WERI-Rb-1 (cell line): ENCODE results near the gene PRG3.
A peak's percentile ranks its signal among the peaks of the same experiment; 100 is the strongest.

Experiments used
- DNase-seq: peaks from one replicate; pipeline ENCODE4 v3.0.0-alpha.2; 2020
- H3K27ac ChIP-seq: fragments of 250-450 bp; sonication (Bioruptor Pico); 2 replicates; pipeline ENCODE4 v1.5.1; 2020; ENCODE audit warnings: mild to moderate bottlenecking, moderate library complexity
- H3K27me3 ChIP-seq: fragments of 250-450 bp; sonication (Bioruptor Pico); 2 replicates; pipeline ENCODE4 v1.5.1; 2021; ENCODE audit warnings: mild to moderate bottlenecking, low read depth, moderate library complexity; ENCODE audit not compliant: insufficient read depth, severe bottlenecking
- H3K36me3 ChIP-seq: fragments of 250-450 bp; sonication (Bioruptor Pico); 2 replicates; pipeline ENCODE4 v1.5.1; 2020; ENCODE audit warnings: mild to moderate bottlenecking, moderate library complexity
- H3K4me3 ChIP-seq: 2 replicates; pipeline ENCODE4 v1.5.1; 2011; ENCODE audit warnings: low read depth, mild to moderate bottlenecking, control low read depth, low read length
- H3K9me3 ChIP-seq: fragments of 250-450 bp; sonication (Bioruptor Pico); 2 replicates; pipeline ENCODE4 v1.5.1; 2021; ENCODE audit warnings: mild to moderate bottlenecking, moderate library complexity; ENCODE audit not compliant: severe bottlenecking
- TF ChIP-seq, protein P1 (sequence below): IDR thresholded peaks from 2 replicates; pipeline ENCODE4 v1.5.1; 2011; ENCODE audit warnings: low read depth, mild to moderate bottlenecking, control low read depth, inconsistent platforms, low read length

PRG3 gene

GRCh38 chr11:57356268-57356667 lies 24.7 kb downstream of the PRG3 start:
- H3K27ac ChIP-seq: no peak overlapping the region
- no peaks in the 10 kb centered on the region for H3K36me3 ChIP-seq
- TF ChIP-seq, protein P1, sequence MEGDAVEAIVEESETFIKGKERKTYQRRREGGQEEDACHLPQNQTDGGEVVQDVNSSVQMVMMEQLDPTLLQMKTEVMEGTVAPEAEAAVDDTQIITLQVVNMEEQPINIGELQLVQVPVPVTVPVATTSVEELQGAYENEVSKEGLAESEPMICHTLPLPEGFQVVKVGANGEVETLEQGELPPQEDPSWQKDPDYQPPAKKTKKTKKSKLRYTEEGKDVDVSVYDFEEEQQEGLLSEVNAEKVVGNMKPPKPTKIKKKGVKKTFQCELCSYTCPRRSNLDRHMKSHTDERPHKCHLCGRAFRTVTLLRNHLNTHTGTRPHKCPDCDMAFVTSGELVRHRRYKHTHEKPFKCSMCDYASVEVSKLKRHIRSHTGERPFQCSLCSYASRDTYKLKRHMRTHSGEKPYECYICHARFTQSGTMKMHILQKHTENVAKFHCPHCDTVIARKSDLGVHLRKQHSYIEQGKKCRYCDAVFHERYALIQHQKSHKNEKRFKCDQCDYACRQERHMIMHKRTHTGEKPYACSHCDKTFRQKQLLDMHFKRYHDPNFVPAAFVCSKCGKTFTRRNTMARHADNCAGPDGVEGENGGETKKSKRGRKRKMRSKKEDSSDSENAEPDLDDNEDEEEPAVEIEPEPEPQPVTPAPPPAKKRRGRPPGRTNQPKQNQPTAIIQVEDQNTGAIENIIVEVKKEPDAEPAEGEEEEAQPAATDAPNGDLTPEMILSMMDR: no peak
- no peaks in the 10 kb centered on the region for H3K9me3 ChIP-seq
- no peak overlapping the region for H3K4me3 ChIP-seq
- DNase-seq: no peak
- H3K27me3 ChIP-seq: peaks cover 15% of the 10 kb centered on the region

GRCh38 chr11:57354699-57355098 lies 26.3 kb downstream of the PRG3 start:
- Histone ChIP-seq H3K36me3 (no peaks in the 10 kb centered on the region), H3K27ac (no peak overlapping the region), H3K4me3 (no peak overlapping the region), H3K27me3 (peaks cover 10% of the 10 kb centered on the region), H3K9me3 (no peaks in the 10 kb centered on the region)
- TF ChIP-seq, protein P1: no peak
- no peak for DNase-seq

DNA sequence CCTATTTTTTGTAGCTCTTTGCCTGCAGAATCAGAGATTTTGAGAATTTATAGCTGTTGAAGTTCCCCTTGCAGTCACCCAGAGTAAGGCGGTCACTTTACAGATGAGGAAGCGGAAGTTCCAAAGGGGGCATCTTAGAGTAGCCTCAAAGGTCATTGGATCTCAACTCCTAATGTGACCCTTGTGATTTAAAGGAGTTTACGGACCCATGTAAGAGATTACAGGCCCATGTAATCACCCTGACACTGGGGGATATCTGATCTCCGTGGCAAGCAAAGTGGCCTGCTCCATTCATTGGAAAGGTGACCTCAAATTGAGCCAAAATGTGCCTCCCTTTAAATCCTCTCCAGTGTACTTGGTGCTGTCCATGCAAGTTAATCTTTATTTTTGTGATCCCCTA lies 27.1 kb downstream of the PRG3 start:
- DNase-seq: no peak
- Histone ChIP-seq H3K4me3 (no peak overlapping the region), H3K27me3 (peaks cover 4% of the 10 kb centered on the region), H3K36me3 (no peaks in the 10 kb centered on the region), H3K9me3 (no peaks in the 10 kb centered on the region), H3K27ac (no peak overlapping the region)
- TF ChIP-seq, protein P1: no peak

DNA sequence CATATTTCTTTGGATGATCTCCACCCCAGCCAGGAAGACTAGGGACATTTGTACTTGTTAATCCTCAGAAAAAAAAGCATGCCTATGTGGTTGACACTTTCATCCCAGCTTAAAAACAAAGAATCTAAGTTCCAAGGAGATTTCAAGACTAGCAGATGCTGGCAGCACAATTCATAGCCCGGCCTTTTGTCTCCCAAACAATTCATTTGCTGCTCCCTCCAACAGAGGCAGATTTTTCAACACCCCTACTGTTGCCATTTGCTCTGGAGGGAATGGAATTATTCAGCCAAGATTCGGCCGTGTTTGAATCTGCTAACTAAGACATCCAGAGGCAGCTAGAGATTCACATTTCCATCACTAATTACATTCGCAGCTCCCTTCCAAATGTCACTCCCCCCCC lies 27.5 kb downstream of the PRG3 start:
- Histone ChIP-seq H3K4me3 (no peak overlapping the region), H3K36me3 (no peaks in the 10 kb centered on the region), H3K9me3 (no peaks in the 10 kb centered on the region), H3K27me3 (peaks cover under 1% of the 10 kb centered on the region), H3K27ac (no peak overlapping the region)
- TF ChIP-seq, protein P1: no peak
- no peak for DNase-seq

DNA sequence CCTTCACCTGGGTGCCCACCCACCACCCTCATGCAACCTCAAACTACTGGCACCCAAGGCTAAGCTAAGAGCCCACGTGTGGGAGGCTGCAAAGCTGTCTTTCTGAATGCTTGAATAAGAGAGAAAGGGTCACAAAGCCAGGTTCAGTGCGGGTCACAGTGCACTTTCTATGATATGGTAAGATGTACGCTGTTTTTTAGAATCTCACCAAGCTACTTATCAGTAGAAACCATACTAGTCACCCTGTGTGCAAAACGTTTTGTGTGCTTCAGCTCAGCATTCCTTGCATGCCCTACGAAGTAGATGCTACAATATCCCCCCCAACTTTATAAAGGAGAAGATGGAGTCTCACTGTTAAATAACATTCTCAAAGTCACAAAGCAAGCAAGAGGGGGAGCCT lies 27.9 kb downstream of the PRG3 start:
- Histone ChIP-seq H3K4me3 (no peak overlapping the region), H3K27me3 (no peaks in the 10 kb centered on the region), H3K9me3 (no peaks in the 10 kb centered on the region), H3K36me3 (no peaks in the 10 kb centered on the region), H3K27ac (no peak overlapping the region)
- TF ChIP-seq, protein P1: no peak
- DNase-seq: no peak

DNA sequence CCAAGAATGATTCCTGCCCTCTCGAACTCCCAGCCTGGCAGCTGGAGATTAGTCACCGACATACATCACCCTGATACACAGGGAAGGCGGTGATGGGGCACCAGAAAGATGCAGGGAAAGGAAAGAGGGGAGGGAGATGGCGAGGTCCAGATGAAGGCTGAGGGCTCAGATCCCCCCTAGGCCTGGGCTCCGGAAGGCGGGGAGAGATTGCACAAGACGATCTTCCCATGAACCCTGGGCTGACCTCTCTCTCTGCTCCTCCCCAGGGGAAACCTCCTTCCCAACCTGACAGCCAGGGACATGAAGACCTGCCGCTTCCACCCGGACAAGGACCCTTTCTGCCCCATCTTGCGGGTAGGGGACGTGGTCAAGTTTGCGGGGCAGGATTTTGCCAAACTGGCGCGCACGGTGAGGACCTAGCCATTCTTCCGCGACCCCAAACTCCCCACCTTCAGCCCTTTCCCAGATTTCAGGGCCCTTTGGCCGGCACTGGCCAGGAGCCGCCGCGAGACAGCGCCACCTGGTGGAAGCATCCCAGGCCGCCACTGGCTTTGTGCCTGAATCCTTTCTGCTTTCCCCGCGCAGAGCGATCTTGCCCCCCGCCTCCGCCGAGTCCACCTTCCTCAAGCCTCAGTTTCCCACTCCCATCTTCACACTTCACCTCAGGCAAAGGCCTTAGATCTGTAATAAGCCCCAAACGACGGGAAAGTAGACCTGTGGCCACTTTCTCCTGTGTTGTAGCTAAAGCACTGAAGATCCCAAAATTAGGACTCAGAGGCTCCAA lies 31.3 kb downstream of the PRG3 start:
- TF ChIP-seq, protein P1: peak; percentile 92
- DNase-seq: peak; percentile 71
- Histone ChIP-seq H3K27me3 (no peaks in the 10 kb centered on the region), H3K9me3 (no peaks in the 10 kb centered on the region), H3K36me3 (no peaks in the 10 kb centered on the region), H3K27ac (no peak overlapping the region), H3K4me3 (no peak overlapping the region)
